ENCODE measurements around the gene CFAP54.
"Not testable (repeated sequence)": the region's sequence is repeated elsewhere in the genome, so short reads cannot be mapped to it uniquely, and the experiment has no call there.

CFAP54 gene

DNA sequence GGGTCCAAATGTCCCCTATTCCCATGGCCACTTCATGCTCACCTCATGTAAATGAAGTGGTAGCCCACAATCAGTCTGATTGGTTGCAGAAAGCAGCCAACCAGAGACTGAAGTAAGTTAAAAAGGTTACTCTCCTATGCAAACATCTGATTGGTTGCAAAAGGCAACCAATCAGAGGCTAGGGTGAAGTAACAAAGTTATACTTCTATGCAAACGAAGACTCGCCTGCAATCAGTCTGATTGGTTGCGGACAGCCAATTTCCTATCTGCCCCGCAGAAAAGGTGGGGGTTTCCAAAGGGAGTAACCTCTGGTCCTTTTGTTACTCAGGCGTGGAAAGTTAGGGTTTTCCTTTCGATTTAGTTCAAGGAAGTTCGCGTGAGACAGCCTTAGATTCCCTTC is 209.6 kb downstream of the CFAP54 start:
- no peak for DNase-seq (ENCODE audit: insufficient read length, low spot score)
- FAIRE-seq = peak; percentile 64
- no peak for TF ChIP-seq POU2F2 (IDR thresholded peaks at IDR 0.05; ENCODE audit: low read depth, low read length)

DNA sequence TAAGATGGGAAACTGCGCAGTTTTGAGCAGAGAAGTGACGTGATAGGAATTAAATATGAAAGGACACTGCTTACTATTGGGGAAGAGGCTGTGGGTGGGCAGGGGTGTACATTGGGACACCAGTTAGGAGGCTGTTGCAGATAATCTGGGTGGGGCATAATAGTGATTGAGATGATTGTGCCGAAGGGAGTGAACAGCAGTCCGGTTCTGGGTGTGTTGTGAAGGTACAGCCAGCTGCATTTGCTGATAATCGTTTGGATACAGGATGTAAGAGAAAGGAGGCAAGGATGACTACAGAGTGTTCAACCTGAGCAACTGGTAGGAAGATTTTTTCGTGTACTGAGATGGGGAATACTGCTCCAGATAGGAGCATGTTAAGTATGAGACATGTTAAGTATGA is 212.5 kb downstream of the CFAP54 start:
- DNase-seq (ENCODE audit: insufficient read length, low spot score) (no peak), FAIRE-seq (no peak)
- TF ChIP-seq POU2F2 (IDR thresholded peaks at IDR 0.05; ENCODE audit: low read depth, low read length) = no peak
- no peak for TF ChIP-seq TAF1 (IDR thresholded peaks at IDR 0.05; ENCODE audit: low read depth, low read length)
- TF ChIP-seq PAX5 (IDR thresholded peaks at IDR 0.05; ENCODE audit: insufficient read depth, low read length, severe bottlenecking) = no peak

DNA sequence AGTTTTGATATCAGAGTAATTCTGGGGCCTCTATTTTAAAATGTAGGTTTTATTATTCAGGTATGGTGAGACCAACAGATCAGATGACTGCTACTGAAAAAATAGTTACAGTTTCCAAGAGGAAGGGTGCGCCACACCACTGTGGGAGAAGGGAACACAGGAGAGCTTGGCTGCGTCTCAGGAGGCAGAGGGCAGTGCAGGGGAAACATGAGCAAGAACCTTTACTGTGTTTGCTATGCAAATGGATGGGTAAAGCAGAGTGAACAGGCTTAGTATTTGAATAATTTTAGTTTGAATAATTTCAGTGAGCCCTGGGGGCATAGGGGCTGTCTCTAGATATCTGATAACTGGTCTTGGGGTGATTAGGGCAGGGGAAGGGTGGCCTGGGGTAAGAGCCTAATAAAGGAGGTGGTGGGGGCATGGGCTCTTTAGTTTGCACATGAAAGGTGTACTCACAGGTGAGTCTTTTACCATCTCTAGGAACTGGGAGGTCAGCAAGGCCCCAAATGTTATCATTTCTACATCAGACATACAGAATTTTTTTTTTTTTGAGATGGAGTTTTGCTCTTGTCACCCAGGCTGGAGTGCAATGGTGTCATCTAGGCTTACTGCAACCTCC is 220.9 kb downstream of the CFAP54 start:
- FAIRE-seq (no peak), DNase-seq (ENCODE audit: insufficient read length, low spot score) (no peak)
- TF ChIP-seq SPI1 (IDR thresholded peaks at IDR 0.05; ENCODE audit: low read depth, low read length) = no peak
- no peak for TF ChIP-seq POLR2AphosphoS5 (IDR thresholded peaks at IDR 0.05; ENCODE audit: low read depth, low read length)
- TF ChIP-seq PAX5 (IDR thresholded peaks at IDR 0.05; ENCODE audit: insufficient read depth, low read length, severe bottlenecking) = no peak
- TF ChIP-seq POLR2A (IDR thresholded peaks at IDR 0.05; ENCODE audit: low read depth, low read length) = no peak
- TF ChIP-seq POU2F2 (IDR thresholded peaks at IDR 0.05; ENCODE audit: low read depth, low read length) = no peak
- TF ChIP-seq TAF1 (IDR thresholded peaks at IDR 0.05; ENCODE audit: low read depth, low read length) = no peak

DNA sequence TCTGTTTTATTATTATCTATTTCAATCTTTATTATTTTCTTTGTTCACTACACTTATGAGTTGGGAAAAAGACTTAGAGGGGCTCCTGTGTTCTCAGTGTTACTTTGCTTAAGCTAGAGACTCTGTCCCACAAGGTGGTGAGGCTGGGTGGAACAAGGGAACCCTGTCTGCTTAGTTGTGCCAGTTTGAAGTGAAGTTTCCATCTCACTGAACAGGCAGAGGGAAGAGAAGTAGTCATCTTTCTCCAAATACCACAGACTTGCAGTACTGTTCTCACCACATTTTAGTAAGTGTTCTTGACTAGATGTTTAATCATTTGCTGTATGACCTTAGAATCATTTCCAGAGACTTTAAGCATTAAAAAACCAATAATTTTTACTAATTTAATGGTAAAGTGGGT is 222.0 kb downstream of the CFAP54 start:
- TF ChIP-seq POLR2A (IDR thresholded peaks at IDR 0.05; ENCODE audit: low read depth, low read length) (no peak), TAF1 (IDR thresholded peaks at IDR 0.05; ENCODE audit: low read depth, low read length) (no peak), SPI1 (IDR thresholded peaks at IDR 0.05; ENCODE audit: low read depth, low read length) (no peak), POU2F2 (IDR thresholded peaks at IDR 0.05; ENCODE audit: low read depth, low read length) (no peak), POLR2AphosphoS5 (IDR thresholded peaks at IDR 0.05; ENCODE audit: low read depth, low read length) (no peak), PAX5 (IDR thresholded peaks at IDR 0.05; ENCODE audit: insufficient read depth, low read length, severe bottlenecking) (no peak)
- no peak for DNase-seq (ENCODE audit: insufficient read length, low spot score)
- no peak for FAIRE-seq

DNA sequence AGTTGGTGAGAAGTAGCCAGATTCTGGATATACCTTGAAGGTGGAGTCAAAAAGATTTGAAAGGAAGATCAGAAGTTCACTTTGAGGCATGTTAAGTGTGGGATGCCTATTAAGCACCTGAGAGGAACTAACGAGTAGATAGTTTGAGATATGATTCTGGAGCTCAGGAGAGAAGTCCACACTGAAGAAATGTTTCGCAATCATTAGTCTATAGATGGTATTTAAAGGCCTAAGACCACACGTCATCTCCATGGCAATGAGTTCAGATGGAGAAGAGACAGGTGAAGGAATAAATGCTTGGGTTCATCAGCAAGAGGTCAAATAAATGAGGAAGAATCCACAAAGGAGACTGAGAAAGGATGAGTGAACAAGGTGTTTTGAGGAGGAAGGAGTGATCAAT is 224.8 kb downstream of the CFAP54 start:
- DNase-seq (ENCODE audit: insufficient read length, low spot score) (no peak), FAIRE-seq (no peak)
- TF ChIP-seq POLR2AphosphoS5 (IDR thresholded peaks at IDR 0.05; ENCODE audit: low read depth, low read length) (no peak), POLR2A (IDR thresholded peaks at IDR 0.05; ENCODE audit: low read depth, low read length) (no peak), SPI1 (IDR thresholded peaks at IDR 0.05; ENCODE audit: low read depth, low read length) (no peak), POU2F2 (IDR thresholded peaks at IDR 0.05; ENCODE audit: low read depth, low read length) (no peak), PAX5 (IDR thresholded peaks at IDR 0.05; ENCODE audit: insufficient read depth, low read length, severe bottlenecking) (no peak), TAF1 (IDR thresholded peaks at IDR 0.05; ENCODE audit: low read depth, low read length) (no peak)

DNA sequence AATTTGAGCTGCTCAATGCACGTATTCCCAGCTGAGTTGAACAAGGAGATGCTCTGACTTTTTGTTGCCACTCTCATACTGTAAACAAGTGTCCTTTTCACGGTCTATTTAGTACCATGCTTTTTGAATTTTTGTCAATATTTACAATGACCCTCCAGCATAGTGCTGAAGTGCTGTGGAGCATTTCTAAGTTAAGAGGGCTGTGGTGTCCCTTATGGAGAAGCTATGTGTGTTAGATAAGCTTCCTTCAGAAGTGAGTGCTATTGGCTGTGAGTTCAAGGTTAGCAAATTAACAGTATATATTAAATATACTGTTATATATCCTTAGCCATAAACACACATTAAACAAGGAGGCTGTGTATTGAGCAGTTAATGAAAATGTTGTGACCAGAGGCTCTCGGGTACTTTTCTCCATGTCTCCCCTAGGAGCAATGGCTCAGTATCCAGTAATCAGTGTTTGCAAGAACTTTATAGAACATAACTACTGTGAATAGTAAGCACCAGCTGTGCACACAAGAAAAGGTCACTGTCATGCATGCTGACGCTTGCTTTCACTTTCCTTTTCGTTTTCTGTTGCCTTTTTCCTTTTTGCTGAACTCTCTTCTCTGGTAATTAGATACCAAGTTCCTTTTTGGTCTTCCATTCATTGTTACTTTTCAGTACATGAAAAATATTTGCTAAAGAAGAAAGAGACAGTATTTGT is 230.4 kb downstream of the CFAP54 start:
- DNase-seq (ENCODE audit: insufficient read length, low spot score) = peak; percentile 26
- FAIRE-seq = peak; percentile 87
- TF ChIP-seq POLR2AphosphoS5 (IDR thresholded peaks at IDR 0.05; ENCODE audit: low read depth, low read length) (no peak), TAF1 (IDR thresholded peaks at IDR 0.05; ENCODE audit: low read depth, low read length) (no peak), PAX5 (IDR thresholded peaks at IDR 0.05; ENCODE audit: insufficient read depth, low read length, severe bottlenecking) (no peak), SPI1 (IDR thresholded peaks at IDR 0.05; ENCODE audit: low read depth, low read length) (no peak), POLR2A (IDR thresholded peaks at IDR 0.05; ENCODE audit: low read depth, low read length) (no peak), POU2F2 (IDR thresholded peaks at IDR 0.05; ENCODE audit: low read depth, low read length) (no peak)

DNA sequence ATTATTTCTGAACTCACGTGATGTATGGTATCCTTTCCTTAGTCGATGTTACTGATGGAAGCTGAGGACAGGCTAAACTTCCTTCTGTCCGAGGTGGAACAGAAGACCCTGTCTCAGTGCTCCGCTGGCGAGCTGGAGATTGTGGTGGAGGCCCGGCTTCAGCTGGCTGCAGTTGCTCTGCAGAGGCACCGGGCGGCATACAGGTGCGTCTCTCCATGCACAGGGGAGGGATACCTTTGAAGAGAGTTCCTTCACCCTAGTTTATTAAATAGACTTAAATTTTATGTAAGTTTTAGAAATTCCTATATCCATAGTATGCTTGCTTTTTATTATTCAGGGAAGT is 231.0 kb downstream of the CFAP54 start:
- FAIRE-seq (no peak), DNase-seq (ENCODE audit: insufficient read length, low spot score) (peak; percentile 16)
- TF ChIP-seq POLR2A (IDR thresholded peaks at IDR 0.05; ENCODE audit: low read depth, low read length) (no peak), PAX5 (IDR thresholded peaks at IDR 0.05; ENCODE audit: insufficient read depth, low read length, severe bottlenecking) (no peak), SPI1 (IDR thresholded peaks at IDR 0.05; ENCODE audit: low read depth, low read length) (no peak), POU2F2 (IDR thresholded peaks at IDR 0.05; ENCODE audit: low read depth, low read length) (no peak), TAF1 (IDR thresholded peaks at IDR 0.05; ENCODE audit: low read depth, low read length) (no peak), POLR2AphosphoS5 (IDR thresholded peaks at IDR 0.05; ENCODE audit: low read depth, low read length) (no peak)

DNA sequence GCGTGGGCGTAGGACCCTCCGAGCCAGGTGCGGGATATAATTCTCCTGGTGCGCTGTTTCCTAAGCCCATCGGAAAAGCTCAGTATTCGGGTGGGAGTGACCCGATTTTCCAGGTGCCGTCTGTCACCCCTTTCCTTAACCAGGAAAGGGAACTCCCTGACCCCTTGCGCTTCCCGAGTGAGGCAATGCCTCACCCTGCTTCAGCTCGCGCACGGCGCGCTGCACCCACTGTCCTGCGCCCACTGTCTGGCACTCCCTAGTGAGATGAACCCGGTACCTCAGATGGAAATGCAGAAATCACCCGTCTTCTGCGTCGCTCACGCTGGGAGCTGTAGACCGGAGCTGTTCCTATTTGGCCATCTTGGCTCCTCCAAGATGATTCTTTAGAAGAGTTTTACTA is 240.1 kb downstream of the CFAP54 start:
- DNase-seq (ENCODE audit: insufficient read length, low spot score); FAIRE-seq: not testable (repeated sequence)

DNA sequence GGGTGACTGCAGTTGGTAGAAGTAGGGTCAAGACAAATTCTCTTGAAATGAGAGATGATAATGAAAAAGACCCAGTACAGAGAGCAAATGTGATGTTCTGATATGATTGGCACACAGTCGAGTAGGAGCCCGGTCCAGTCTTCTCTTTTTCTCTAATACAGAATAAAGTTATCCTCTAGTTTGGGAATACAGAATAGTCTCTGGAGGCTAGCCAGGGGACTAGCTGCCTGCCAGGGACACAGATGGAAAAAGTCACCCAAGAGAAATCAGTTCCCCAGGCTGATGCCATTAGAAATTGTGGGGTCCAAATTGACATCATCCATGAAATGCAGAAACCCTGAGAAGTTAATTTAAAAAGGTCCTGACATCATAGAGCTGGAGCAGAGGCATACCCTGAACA is 240.5 kb downstream of the CFAP54 start:
- FAIRE-seq = no peak
- TF ChIP-seq POU2F2 (IDR thresholded peaks at IDR 0.05; ENCODE audit: low read depth, low read length) (no peak), TAF1 (IDR thresholded peaks at IDR 0.05; ENCODE audit: low read depth, low read length) (no peak), POLR2A (IDR thresholded peaks at IDR 0.05; ENCODE audit: low read depth, low read length) (no peak), POLR2AphosphoS5 (IDR thresholded peaks at IDR 0.05; ENCODE audit: low read depth, low read length) (no peak), SPI1 (IDR thresholded peaks at IDR 0.05; ENCODE audit: low read depth, low read length) (no peak), PAX5 (IDR thresholded peaks at IDR 0.05; ENCODE audit: insufficient read depth, low read length, severe bottlenecking) (no peak)
- no peak for DNase-seq (ENCODE audit: insufficient read length, low spot score)

DNA sequence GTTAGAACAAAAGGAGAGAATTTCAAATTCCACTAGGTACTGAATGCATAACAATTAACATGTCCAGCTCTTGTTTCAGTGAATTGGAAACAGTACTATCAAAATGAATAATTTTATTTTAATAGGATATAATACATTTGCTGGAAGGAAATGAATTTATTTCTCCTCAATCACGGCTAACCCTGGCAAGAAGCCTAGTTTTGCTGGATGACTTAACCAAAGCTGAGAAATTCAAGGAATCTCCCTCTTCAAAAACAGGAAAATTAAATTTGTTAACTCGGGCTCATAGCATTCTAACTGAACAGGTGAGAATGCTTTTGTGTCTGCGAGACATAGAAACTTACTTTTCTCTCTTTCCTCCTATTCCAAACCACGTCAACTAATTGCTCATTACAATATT is 254.2 kb downstream of the CFAP54 start:
- FAIRE-seq (no peak), DNase-seq (ENCODE audit: insufficient read length, low spot score) (no peak)
- no peak for TF ChIP-seq POLR2AphosphoS5 (IDR thresholded peaks at IDR 0.05; ENCODE audit: low read depth, low read length)
- TF ChIP-seq POLR2A (IDR thresholded peaks at IDR 0.05; ENCODE audit: low read depth, low read length) = no peak
- TF ChIP-seq POU2F2 (IDR thresholded peaks at IDR 0.05; ENCODE audit: low read depth, low read length) = no peak
- TF ChIP-seq PAX5 (IDR thresholded peaks at IDR 0.05; ENCODE audit: insufficient read depth, low read length, severe bottlenecking) = no peak

Measured in GM12891 (cell line).